H9 (cell line): ENCODE data around the gene ROBO1. TPM values are rescaled to one million over a fixed set of nuclear protein-coding genes. Genes with fewer than 3 reads are reported as not detected.

Experiments used
- DNase-seq: peaks from one replicate; pipeline ENCODE4 v3.0.0-alpha.2; 2017
- H2AFZ ChIP-seq: one replicate; pipeline ENCODE4 v1.6.1; 2013; ENCODE audit warnings: mild to moderate bottlenecking, low read length, control low read depth, moderate library complexity
- H2AK5ac ChIP-seq: 2 replicates; pipeline ENCODE4 v1.6.1; 2013; ENCODE audit warnings: low read length, control low read depth, mixed read lengths; ENCODE audit not compliant: insufficient read length
- H2BK120ac ChIP-seq: one replicate; pipeline ENCODE4 v1.6.1; 2013; ENCODE audit warnings: low read depth, mild to moderate bottlenecking, low read length, control low read depth, inconsistent platforms; ENCODE audit not compliant: poor library complexity, severe bottlenecking
- H2BK12ac ChIP-seq: 2 replicates; pipeline ENCODE4 v1.6.1; 2013; ENCODE audit warnings: low read length, control low read depth, mixed read lengths, low read depth; ENCODE audit not compliant: insufficient read length
- H2BK15ac ChIP-seq: 2 replicates; pipeline ENCODE4 v1.6.1; 2013; ENCODE audit warnings: low read depth, low read length, control low read depth
- H2BK20ac ChIP-seq: one replicate; pipeline ENCODE4 v1.6.1; 2013; ENCODE audit warnings: low read depth, mild to moderate bottlenecking, low read length, control low read depth, inconsistent platforms; ENCODE audit not compliant: poor library complexity, severe bottlenecking
- H2BK5ac ChIP-seq: 2 replicates; pipeline ENCODE4 v1.6.1; 2013; ENCODE audit warnings: low read length, control low read depth, mixed read lengths; ENCODE audit not compliant: insufficient read length
- H3K14ac ChIP-seq: 2 replicates; pipeline ENCODE4 v1.6.1; 2013; ENCODE audit warnings: low read length, control low read depth; ENCODE audit not compliant: insufficient read depth
- H3K18ac ChIP-seq: 2 replicates; pipeline ENCODE4 v1.6.1; 2013; ENCODE audit warnings: low read depth, mild to moderate bottlenecking, mixed read lengths, low read length, control low read depth; ENCODE audit not compliant: insufficient read length
- H3K23ac ChIP-seq: 2 replicates; pipeline ENCODE4 v1.6.1; 2013; ENCODE audit warnings: low read length, control low read depth, mixed read lengths, low read depth; ENCODE audit not compliant: insufficient read length
- H3K23me2 ChIP-seq: 2 replicates; pipeline ENCODE4 v1.6.1; 2013; ENCODE audit warnings: low read depth, mild to moderate bottlenecking, mixed read lengths, low read length, control low read depth; ENCODE audit not compliant: insufficient read length, poor library complexity, severe bottlenecking
- H3K27ac ChIP-seq: 2 replicates; pipeline ENCODE4 v1.5.1; 2013; ENCODE audit warnings: low read length, control low read depth, mixed read lengths, low read depth; ENCODE audit not compliant: insufficient read length
- H3K27me3 ChIP-seq: 2 replicates; pipeline ENCODE4 v1.6.1; 2013; ENCODE audit warnings: low read length, control low read depth, inconsistent platforms; ENCODE audit not compliant: insufficient read depth
- H3K4ac ChIP-seq: 2 replicates; pipeline ENCODE4 v1.6.1; 2013; ENCODE audit warnings: low read depth, mild to moderate bottlenecking, control low read depth, inconsistent platforms, low read length, moderate library complexity
- H3K4me1 ChIP-seq: 2 replicates; pipeline ENCODE4 v1.6.1; 2013; ENCODE audit warnings: low read length, control low read depth, inconsistent platforms; ENCODE audit not compliant: insufficient read depth
- H3K4me2 ChIP-seq: 2 replicates; pipeline ENCODE4 v1.6.1; 2013; ENCODE audit warnings: low read length, control low read depth, mixed read lengths; ENCODE audit not compliant: insufficient read length, insufficient read depth
- H3K56ac ChIP-seq: 2 replicates; pipeline ENCODE4 v1.6.1; 2013; ENCODE audit warnings: low read depth, mild to moderate bottlenecking, mixed read lengths, low read length, control low read depth; ENCODE audit not compliant: insufficient read length
- H3K79me1 ChIP-seq: 2 replicates; pipeline ENCODE4 v1.6.1; 2013; ENCODE audit warnings: low read depth, mild to moderate bottlenecking, moderate library complexity, low read length, control low read depth, inconsistent platforms; ENCODE audit not compliant: insufficient read depth, poor library complexity, severe bottlenecking
- H3K79me2 ChIP-seq: 2 replicates; pipeline ENCODE4 v1.6.1; 2013; ENCODE audit warnings: low read length, control low read depth, inconsistent platforms; ENCODE audit not compliant: insufficient read depth
- H3K9ac ChIP-seq: 2 replicates; pipeline ENCODE4 v1.6.1; 2013; ENCODE audit warnings: low read length, control low read depth, mixed read lengths; ENCODE audit not compliant: insufficient read length; ENCODE audit errors: extremely low read depth
- H3K9me3 ChIP-seq: one replicate; pipeline ENCODE4 v1.6.1; 2013; ENCODE audit warnings: low read depth, low read length, inconsistent platforms; ENCODE audit not compliant: control insufficient read depth
- H3T11ph ChIP-seq: one replicate; pipeline ENCODE4 v1.6.1; 2013; ENCODE audit warnings: mild to moderate bottlenecking, low read length, control low read depth, inconsistent platforms
- H4K20me1 ChIP-seq: one replicate; pipeline ENCODE4 v1.6.1; 2013; ENCODE audit not compliant: control insufficient read depth, insufficient read length, insufficient read depth
- H4K5ac ChIP-seq: 2 replicates; pipeline ENCODE4 v1.6.1; 2013; ENCODE audit warnings: low read depth, mild to moderate bottlenecking, mixed read lengths, low read length, control low read depth; ENCODE audit not compliant: insufficient read length
- H4K8ac ChIP-seq: replicated peaks from 2 replicates; pipeline ENCODE4 v1.6.1; 2013; ENCODE audit warnings: low read length, control low read depth, mixed read lengths, low read depth; ENCODE audit not compliant: insufficient read length
- H4K91ac ChIP-seq: 2 replicates; pipeline ENCODE4 v1.6.1; 2013; ENCODE audit warnings: low read depth, mild to moderate bottlenecking, moderate library complexity, mixed read lengths, low read length, control low read depth; ENCODE audit not compliant: insufficient read length
- H3K27ac Mint-ChIP-seq, 3 experiments: 2 replicates in 2 of 3; 3 replicates in 1 of 3; pipeline ENCODE4 v1.8.0; 2020 to 2021; ENCODE audit warnings: mixed read lengths in 3 of 3, mild to moderate bottlenecking in 1 of 3, moderate library complexity in 1 of 3
- H3K27me3 Mint-ChIP-seq: 2 replicates; pipeline ENCODE4 v1.8.0; 2021; ENCODE audit warnings: low read depth, mild to moderate bottlenecking, moderate library complexity, mixed read lengths
- H3K36me3 Mint-ChIP-seq, 3 experiments: 2 replicates in 2 of 3; 3 replicates in 1 of 3; pipeline ENCODE4 v1.8.0; 2020 to 2021; ENCODE audit warnings: low read depth in 3 of 3, mixed read lengths in 3 of 3; ENCODE audit not compliant: insufficient read depth in 1 of 3
- H3K4me1 Mint-ChIP-seq, 2 experiments: 2 replicates each; pipeline ENCODE4 v1.8.0; 2020; ENCODE audit warnings: mixed read lengths in 2 of 2
- H3K4me3 Mint-ChIP-seq, 2 experiments: 2 replicates in 1 of 2; 3 replicates in 1 of 2; pipeline ENCODE4 v1.8.0; 2020 to 2021; ENCODE audit warnings: mild to moderate bottlenecking in 2 of 2, mixed read lengths in 2 of 2, moderate library complexity in 1 of 2
- H3K9me3 Mint-ChIP-seq, 2 experiments: 2 replicates in 1 of 2; 3 replicates in 1 of 2; pipeline ENCODE4 v1.8.0; 2020; ENCODE audit warnings: mild to moderate bottlenecking in 2 of 2, mixed read lengths in 2 of 2, moderate library complexity in 1 of 2
- CTCF ChIP-seq: fragments of 200-600 bp; sonication (generic); conservative IDR thresholded peaks from 3 replicates; pipeline ENCODE4 v1.8.0; 2021; ENCODE audit warnings: antibody characterized with exemption, mild to moderate bottlenecking
- WGBS: extraction: QIAGEN DNeasy Blood & Tissue Kit; methylation state at CpG from one replicate; pipeline ENCODE4 v1.1.7; 2013; ENCODE audit warnings: missing lambda C conversion rate, low lambda C conversion rate, mixed read lengths; ENCODE audit not compliant: insufficient read length; ENCODE audit errors: extremely low coverage; 5-methylcytosine and 5-hydroxymethylcytosine counted together
- total RNA-seq: library from RNA; stranded (reverse); gene quantifications from 2 replicates; pipeline ENCODE4 v1.2.1, GENCODE V29; 2021

ROBO1 gene
- total RNA-seq, 1 experiment from 2014 or later, result 62.7 TPM

GRCh38 chr3:78571486-78571885, 1196.3 kb downstream of the ROBO1 start:
- TF ChIP-seq CTCF, result no peak
- no CpG with 5 or more reads among the region's 1 CpG for WGBS

More at GRCh38 chr3:78571486-78571885, 1196.3 kb downstream of the ROBO1 start:
- no peak overlapping the region for H2BK20ac ChIP-seq
- H3K79me2 ChIP-seq, result no peaks in the 10 kb centered on the region
- H4K5ac ChIP-seq, result no peak overlapping the region
- H3K18ac ChIP-seq, result no peak overlapping the region
- H2BK15ac ChIP-seq, result no peak overlapping the region
- H3K23me2 ChIP-seq, result no peaks in the 10 kb centered on the region
- no peak overlapping the region for H3K4me2 ChIP-seq
- no peak for DNase-seq
- H2AFZ ChIP-seq, result no peak overlapping the region
- no peak overlapping the region for H2AK5ac ChIP-seq
- H3K4me3 Mint-ChIP-seq, result no peak overlapping the region
- no peak overlapping the region for H2BK5ac ChIP-seq
- H3K14ac ChIP-seq, result no peak overlapping the region
- no peak overlapping the region for H3K27ac ChIP-seq
- H2BK12ac ChIP-seq, result no peak overlapping the region
- no peaks in the 10 kb centered on the region for H4K20me1 ChIP-seq
- no peak overlapping the region for H3K56ac ChIP-seq
- no peaks in the 10 kb centered on the region for H3K27me3 ChIP-seq
- no peak overlapping the region for H3K9ac ChIP-seq
- no peak overlapping the region for H3K4ac ChIP-seq
- no peak overlapping the region for H3T11ph ChIP-seq
- H3K9me3 Mint-ChIP-seq, result peaks cover 1 to 4% of the 10 kb centered on the region in 2 experiments; a peak in 3 of 5 replicates
- H4K8ac ChIP-seq, result no peak overlapping the region
- no peak overlapping the region for H4K91ac ChIP-seq
- H3K36me3 Mint-ChIP-seq, result peaks cover 0 to 1% (median 0%) of the 10 kb centered on the region in 3 experiments; a peak in 4 of 7 replicates
- H3K4me1 Mint-ChIP-seq, result peaks cover 14 to 29% of the 10 kb centered on the region in 2 experiments
- H3K4me1 ChIP-seq, result no peaks in the 10 kb centered on the region; the same call in 1 of the 2 replicates
- H3K27me3 Mint-ChIP-seq, result no peaks in the 10 kb centered on the region; the same call in 1 of the 2 replicates
- no peak overlapping the region for H3K23ac ChIP-seq
- no peak overlapping the region for H3K27ac Mint-ChIP-seq
- H2BK120ac ChIP-seq, result no peak overlapping the region
- no peaks in the 10 kb centered on the region for H3K9me3 ChIP-seq
- no peaks in the 10 kb centered on the region for H3K79me1 ChIP-seq
